GM13976 (cell line): ENCODE results near the gene SPARCL1.

Experiments
- DNase-seq: peaks from one replicate; pipeline ENCODE4 v3.0.0; 2012; ENCODE audit warnings: low spot score
- in situ Hi-C: fragments of 300-500 bp; cut with MboI; formaldehyde crosslinking; loops from one replicate; pipeline ENCODE4 v1.12.0; 2022; ENCODE audit warnings: low sequenced_read_pairs, mixed read lengths, inconsistent platforms; ENCODE audit not compliant: unreplicated experiment
- TF ChIP-seq, protein P1 (sequence below): IDR thresholded peaks from 2 replicates; pipeline ENCODE4 v1.5.1; 2012; ENCODE audit warnings: borderline replicate concordance, mild to moderate bottlenecking; ENCODE audit not compliant: insufficient read depth; ENCODE audit errors: extremely low read depth, missing control alignments, control extremely low read depth

SPARCL1 gene

DNA sequence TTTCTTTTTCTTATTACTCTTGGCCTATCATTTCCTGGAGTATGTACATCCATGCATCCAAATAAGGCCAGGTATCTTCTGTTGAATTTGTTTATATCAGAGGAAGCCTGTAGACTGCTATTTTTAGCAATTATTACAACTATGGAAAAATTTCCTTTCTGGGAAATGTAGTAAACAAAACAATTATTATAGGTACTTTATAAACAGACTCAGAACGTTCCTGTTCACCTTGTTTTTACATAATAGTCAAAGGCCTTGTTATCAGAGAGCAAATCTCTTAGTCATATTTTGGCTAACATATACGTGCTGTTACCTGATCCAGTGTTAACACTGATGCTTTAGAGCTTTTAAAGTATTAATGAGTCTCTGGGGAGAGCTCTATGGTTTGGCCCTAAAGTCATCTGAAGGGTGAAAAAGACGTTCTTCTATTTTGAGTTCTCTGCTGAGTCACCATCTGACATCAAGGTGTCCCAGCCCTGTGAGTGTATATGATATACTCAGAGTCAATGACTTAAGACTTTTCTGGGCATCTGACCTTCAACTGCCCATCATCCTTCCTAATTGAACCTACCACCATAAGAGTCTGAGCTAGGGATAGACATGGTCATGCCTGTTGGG, 7.3 kb downstream of the SPARCL1 start:
- in situ Hi-C loops: no loop called here
- TF ChIP-seq, protein P1, sequence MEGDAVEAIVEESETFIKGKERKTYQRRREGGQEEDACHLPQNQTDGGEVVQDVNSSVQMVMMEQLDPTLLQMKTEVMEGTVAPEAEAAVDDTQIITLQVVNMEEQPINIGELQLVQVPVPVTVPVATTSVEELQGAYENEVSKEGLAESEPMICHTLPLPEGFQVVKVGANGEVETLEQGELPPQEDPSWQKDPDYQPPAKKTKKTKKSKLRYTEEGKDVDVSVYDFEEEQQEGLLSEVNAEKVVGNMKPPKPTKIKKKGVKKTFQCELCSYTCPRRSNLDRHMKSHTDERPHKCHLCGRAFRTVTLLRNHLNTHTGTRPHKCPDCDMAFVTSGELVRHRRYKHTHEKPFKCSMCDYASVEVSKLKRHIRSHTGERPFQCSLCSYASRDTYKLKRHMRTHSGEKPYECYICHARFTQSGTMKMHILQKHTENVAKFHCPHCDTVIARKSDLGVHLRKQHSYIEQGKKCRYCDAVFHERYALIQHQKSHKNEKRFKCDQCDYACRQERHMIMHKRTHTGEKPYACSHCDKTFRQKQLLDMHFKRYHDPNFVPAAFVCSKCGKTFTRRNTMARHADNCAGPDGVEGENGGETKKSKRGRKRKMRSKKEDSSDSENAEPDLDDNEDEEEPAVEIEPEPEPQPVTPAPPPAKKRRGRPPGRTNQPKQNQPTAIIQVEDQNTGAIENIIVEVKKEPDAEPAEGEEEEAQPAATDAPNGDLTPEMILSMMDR: no peak
- no peak for DNase-seq

DNA sequence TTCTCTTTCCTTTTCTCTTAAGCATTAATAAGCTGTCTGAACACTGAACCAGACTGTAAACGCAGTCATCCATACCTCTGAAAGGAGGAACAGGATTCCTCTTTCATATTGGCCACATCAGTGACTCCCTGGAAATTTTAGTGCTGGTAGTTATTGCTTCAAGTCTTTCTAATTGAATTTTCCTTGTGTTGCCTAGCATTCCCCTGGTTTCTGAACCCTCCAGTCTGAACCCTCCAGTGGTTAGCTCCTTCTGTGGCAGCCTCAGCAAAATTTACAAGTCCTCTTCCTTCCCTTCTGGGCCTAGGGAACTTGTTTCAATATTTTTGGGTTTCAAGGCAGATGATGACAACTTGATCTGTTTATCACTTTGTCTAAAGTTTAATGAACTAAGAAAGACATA, 7.9 kb downstream of the SPARCL1 start:
- in situ Hi-C loops: no loop called here
- TF ChIP-seq, protein P1: no peak
- DNase-seq: no peak

DNA sequence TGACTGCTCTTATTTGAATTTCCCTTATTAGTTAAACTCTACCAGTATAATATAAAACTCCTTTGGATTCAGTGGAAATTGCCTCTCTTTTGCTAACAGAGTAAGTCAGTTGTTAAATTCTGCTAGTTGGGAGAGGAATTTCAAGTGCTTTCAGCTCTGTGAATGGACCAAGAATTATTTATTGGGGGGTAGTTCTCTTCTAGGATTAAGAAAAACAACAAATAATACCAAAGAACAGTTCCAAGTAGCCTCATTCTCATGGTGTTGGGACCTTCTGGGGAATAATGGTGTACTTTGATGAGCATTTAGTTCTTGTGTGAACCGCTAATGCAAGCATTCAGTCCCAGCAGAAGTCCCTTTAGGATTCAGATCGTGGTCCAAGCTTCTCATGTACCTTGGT, 11.6 kb downstream of the SPARCL1 start:
- in situ Hi-C loops: no loop called here

DNA sequence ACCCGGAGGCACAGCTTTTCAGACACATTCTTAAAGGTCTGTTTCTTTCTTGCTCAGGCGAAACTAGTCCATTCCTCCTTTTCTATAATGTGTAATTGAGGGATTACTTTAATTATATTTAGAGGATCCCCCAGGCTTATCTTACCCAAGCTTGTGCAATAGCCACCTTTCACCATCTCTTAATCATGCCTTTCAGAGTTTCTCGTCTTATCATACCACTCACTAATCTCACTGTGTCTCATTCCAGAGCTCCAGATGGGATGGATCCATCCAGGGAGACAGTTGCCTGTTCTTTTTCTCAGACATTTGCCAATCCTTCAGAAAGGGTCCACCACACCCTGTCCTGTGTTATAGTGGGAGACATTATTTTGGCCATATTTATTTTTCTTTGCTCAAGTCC, 12.5 kb downstream of the SPARCL1 start:
- TF ChIP-seq, protein P1: no peak
- DNase-seq: no peak
- in situ Hi-C loops: no loop called here

More for the DNA sequence above, 11.6 kb downstream of the SPARCL1 start:
- no peak for DNase-seq
- TF ChIP-seq, protein P1: no peak

DNA sequence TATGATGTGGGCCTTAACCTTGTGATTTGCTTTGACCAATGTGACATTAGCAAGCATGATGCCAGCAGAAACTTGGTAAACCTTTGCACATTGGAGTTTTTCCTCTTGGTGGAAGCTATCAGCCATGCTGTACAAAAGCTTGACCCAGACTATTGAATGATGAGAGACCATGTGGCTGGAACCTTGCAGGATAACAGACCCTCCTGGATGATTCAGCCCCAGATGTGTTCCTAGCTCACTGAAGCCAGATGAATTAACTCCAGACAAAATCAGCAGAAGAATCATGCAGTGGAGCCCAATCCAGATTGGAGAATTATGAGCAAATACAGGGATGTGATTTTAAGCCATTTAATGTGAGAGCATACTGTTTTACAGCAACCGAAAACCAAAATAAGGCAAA, 16.8 kb downstream of the SPARCL1 start:
- DNase-seq: no peak
- in situ Hi-C loops: no loop called here
- TF ChIP-seq, protein P1: no peak

DNA sequence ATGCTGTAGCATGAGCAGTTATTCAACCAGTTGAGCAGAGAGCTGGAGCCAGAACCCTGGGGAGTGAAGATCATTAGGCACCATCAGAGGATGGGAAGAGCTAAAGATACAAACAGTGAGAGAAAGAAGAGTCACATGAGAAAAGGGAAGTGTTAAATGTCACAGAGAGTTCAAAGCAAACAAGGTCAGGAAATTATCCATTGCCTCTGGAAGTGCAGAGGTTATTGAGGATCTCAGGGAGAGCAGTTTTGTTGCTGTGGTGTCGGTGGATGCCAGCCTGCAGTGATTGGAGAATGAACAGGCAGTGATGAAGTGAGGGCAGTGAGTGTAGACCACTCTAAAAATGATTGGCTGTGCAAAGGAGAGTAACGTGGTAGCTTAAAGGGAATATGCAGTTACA, 17.7 kb downstream of the SPARCL1 start:
- in situ Hi-C loops: no loop called here
- TF ChIP-seq, protein P1: no peak
- DNase-seq: no peak
